ENCODE measurements around the gene COL11A1.
"Not testable (repeated sequence)": the region's sequence is repeated elsewhere in the genome, so short reads cannot be mapped to it uniquely, and the experiment has no call there.

The COL11A1 gene

GRCh38 chr1:102833151-102833550 lies 275.2 kb downstream of the COL11A1 start:
- no peak for DNase-seq

- not testable (repeated sequence) for DNase-seq
These were observed 281.6 kb downstream of the COL11A1 start for GRCh38 chr1:102826706-102827105.

Data from suppressor macrophage (primary cell).